ENCODE data around the gene ZXDC.

DNA sequence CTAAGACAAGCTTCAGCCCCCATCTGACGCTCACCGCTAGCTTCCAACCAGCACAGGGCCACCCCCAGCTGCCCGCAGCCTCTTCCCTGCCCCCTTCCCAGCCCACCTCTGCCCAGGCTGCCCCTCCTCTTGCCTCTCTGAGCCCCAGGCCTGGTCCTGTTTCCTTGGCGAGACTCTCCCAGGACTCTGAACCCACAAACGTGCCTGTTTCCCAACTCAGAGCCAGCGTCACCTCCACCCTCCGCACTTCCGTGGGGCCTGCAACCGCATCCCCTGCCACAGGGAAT lies 35.0 kb downstream of the ZXDC start:
- TF ChIP-seq CTCF (conservative IDR thresholded peaks at IDR 0.05), result no peak
- TF ChIP-seq EZH2 (IDR thresholded peaks at IDR 0.05; ENCODE audit: low read depth), result no peak

All from PC-9 (cell line).